Upper lobe of left lung (tissue), 6 donors: Measurements from ENCODE around the gene LILRB3. TPM values are rescaled to one million over a fixed set of nuclear protein-coding genes. Genes with fewer than 3 reads are reported as not detected.

Experiments
- ATAC-seq, 2 donors: fragments of 200-7000 bp; cut with Tn5 transposase; one replicate each; pipeline ENCODE4 v1.9.1; 2022; ENCODE audit warnings: mild to moderate bottlenecking in 2 of 2, moderate library complexity in 2 of 2; ENCODE audit not compliant: low FRiP score in 2 of 2
- DNase-seq, 2 donors: peaks; one replicate each; pipeline ENCODE4 v3.0.0-alpha.2; 2019 to 2020
- H3K27ac ChIP-seq, 4 donors: fragments of 200-600 bp; sonication (generic); one replicate each; pipeline ENCODE4 v1.5.1; 2016 to 2019
- H3K27me3 ChIP-seq, 4 donors: fragments of 200-600 bp; sonication (generic); one replicate each; pipeline ENCODE4 v1.5.1; 2017 to 2019
- H3K36me3 ChIP-seq, 4 donors: fragments of 200-600 bp; sonication (generic); one replicate each; pipeline ENCODE4 v1.5.1; 2016 to 2019
- H3K4me1 ChIP-seq, 4 donors: fragments of 200-600 bp; sonication (generic); one replicate each; pipeline ENCODE4 v1.5.1; 2018 to 2019
- H3K4me3 ChIP-seq, 4 donors: fragments of 200-600 bp; sonication (generic); one replicate each; pipeline ENCODE4 v1.5.1; 2017 to 2019; ENCODE audit warnings: mild to moderate bottlenecking in 2 of 4, moderate library complexity in 1 of 4
- H3K9me3 ChIP-seq, 4 donors: fragments of 200-600 bp; sonication (generic); one replicate each; pipeline ENCODE4 v1.5.1; 2018 to 2019
- CTCF ChIP-seq, 6 experiments: fragments of 450-650 bp in 4 of 6; fragments of 200-600 bp in 2 of 6; sonication (generic) in 2 of 6; IDR thresholded peaks; one replicate each; pipeline ENCODE4 v1.5.1; 2016 to 2019; ENCODE audit warnings: antibody characterized with exemption in 6 of 6
- EP300 ChIP-seq, 4 donors: sonication (generic); formaldehyde crosslinking; IDR thresholded peaks; one replicate each; pipeline ENCODE4 v1.5.1; 2017; ENCODE audit warnings: antibody characterized with exemption in 4 of 4, control low read depth in 2 of 4
- POLR2A ChIP-seq, 4 donors: fragments of 450-650 bp; IDR thresholded peaks; one replicate each; pipeline ENCODE4 v1.5.1; 2016 to 2017; ENCODE audit warnings: antibody characterized with exemption in 4 of 4, mild to moderate bottlenecking in 2 of 4
- POLR2AphosphoS5 ChIP-seq, 2 donors: sonication (generic); formaldehyde crosslinking; IDR thresholded peaks; one replicate each; pipeline ENCODE4 v1.5.1; 2017; ENCODE audit warnings: antibody characterized with exemption in 2 of 2
- WGBS, 2 donors: methylation state at CpG; one replicate each; pipeline ENCODE4 v1.1.5; 2017 to 2018; 5-methylcytosine and 5-hydroxymethylcytosine counted together
- total RNA-seq, 6 donors: library from RNA; depleted of rRNA in 4 of 6; stranded (reverse); fragments of >200 nt in 4 of 6; gene quantifications; one replicate each; pipeline versions ENCODE4 v1.1.0 to v1.2.1, GENCODE V29; 2016 to 2021
- donor health status: DM: no; HTN: no; CAD: no; lungs with moderate emphysema.
- donor health status: DM: no; HTN: yes; CAD: no; lungs with severe emphysema.

Gene LILRB3
- total RNA-seq, 6 donors from 2014 or later, result 43.4 to 106 (median 70.7) TPM

- Histone ChIP-seq H3K27me3 (no peaks in the 10 kb centered on the region), H3K27ac (peak overlapping the region; percentile 89 to 96 (median 95)), H3K4me1 (peaks cover 78 to 91% (median 89%) of the 10 kb centered on the region in 4 donors), H3K9me3 (no peaks in the 10 kb centered on the region), H3K4me3 (peak overlapping the region in 1 of 4 donors; percentile 86), H3K36me3 (peaks cover 3 to 75% (median 61%) of the 10 kb centered on the region in 4 donors)
- whole genome bisulfite sequencing, 2 donors, result 68 to 76% methylated on average over 4 of the region's 4 CpGs
- ATAC-seq (no peak), DNase-seq (no peak)
- no peak for TF ChIP-seq CTCF (IDR thresholded peaks at IDR 0.05)
Measured at GRCh38 chr19:54204767-54205468, 17.9 kb downstream of the LILRB3 start.

- Histone ChIP-seq H3K27ac (peak overlapping the region; percentile 89 to 96 (median 95)), H3K36me3 (peaks cover 3 to 69% (median 61%) of the 10 kb centered on the region in 4 donors), H3K9me3 (no peaks in the 10 kb centered on the region), H3K4me3 (peak overlapping the region in 2 of 4 donors; percentile 9 to 86), H3K4me1 (peaks cover 64 to 78% (median 75%) of the 10 kb centered on the region in 4 donors), H3K27me3 (no peaks in the 10 kb centered on the region)
- ATAC-seq (no peak), DNase-seq (no peak)
- no peak for TF ChIP-seq POLR2A (IDR thresholded peaks at IDR 0.05)
- no peak for TF ChIP-seq POLR2AphosphoS5 (IDR thresholded peaks at IDR 0.05)
- no peak for TF ChIP-seq EP300 (IDR thresholded peaks at IDR 0.05)
- no peak for TF ChIP-seq CTCF (IDR thresholded peaks at IDR 0.05)
- WGBS, 2 donors, result 49 to 70% methylated on average over 8 to 9 of the region's 9 CpGs
Measured at GRCh38 chr19:54203151-54203611, 19.6 kb downstream of the LILRB3 start.

GRCh38 chr19:54201980-54202379, 20.8 kb downstream of the LILRB3 start:
- Histone ChIP-seq H3K27me3 (no peaks in the 10 kb centered on the region), H3K27ac (peak overlapping the region; percentile 89 to 96 (median 96)), H3K36me3 (peaks cover 3 to 57% (median 53%) of the 10 kb centered on the region in 4 donors), H3K4me1 (peaks cover 54 to 66% (median 64%) of the 10 kb centered on the region in 4 donors), H3K4me3 (peak overlapping the region; percentile 65 to 86 (median 72)), H3K9me3 (no peaks in the 10 kb centered on the region)
- 52 to 72% methylated on average over 13 of the region's 13 CpGs for WGBS, 2 donors
- DNase-seq (no peak), ATAC-seq (no peak)
- no peak for TF ChIP-seq CTCF (IDR thresholded peaks at IDR 0.05)
- no peak for TF ChIP-seq POLR2A (IDR thresholded peaks at IDR 0.05)
- TF ChIP-seq EP300 (IDR thresholded peaks at IDR 0.05), result no peak
- no peak for TF ChIP-seq POLR2AphosphoS5 (IDR thresholded peaks at IDR 0.05)

GRCh38 chr19:54201172-54201701, 21.6 kb downstream of the LILRB3 start:
- no peak for TF ChIP-seq CTCF (IDR thresholded peaks at IDR 0.05)
- TF ChIP-seq POLR2AphosphoS5 (IDR thresholded peaks at IDR 0.05), result no peak
- no peak for TF ChIP-seq EP300 (IDR thresholded peaks at IDR 0.05)
- TF ChIP-seq POLR2A (IDR thresholded peaks at IDR 0.05), result no peak

More at GRCh38 chr19:54201172-54201701, 21.6 kb downstream of the LILRB3 start:
- peaks cover 2 to 49% (median 46%) of the 10 kb centered on the region in 4 donors for H3K36me3 ChIP-seq
- no peak for ATAC-seq
- H3K4me1 ChIP-seq, result peaks cover 48 to 59% (median 56%) of the 10 kb centered on the region in 4 donors
- H3K9me3 ChIP-seq, result no peaks in the 10 kb centered on the region
- H3K27ac ChIP-seq, result peak overlapping the region; percentile 89 to 96 (median 96)
- WGBS, 2 donors, result 1% methylated on average over 28 of the region's 28 CpGs; no CpG with 5 or more reads in 1 of the 2 donors
- peak overlapping the region; percentile 65 to 86 (median 72) for H3K4me3 ChIP-seq
- H3K27me3 ChIP-seq, result no peaks in the 10 kb centered on the region
- DNase-seq, result no peak
